ENCODE data around the gene NBL1. TPM values are rescaled to one million over a fixed set of nuclear protein-coding genes. Genes with fewer than 3 reads are reported as not detected.

The NBL1 gene
- total RNA-seq, 1 donor from 2014 or later: 7.8 TPM

- H3K9me3 Mint-ChIP-seq: no peaks in the 10 kb centered on the region
- no peak overlapping the region for H3K27ac Mint-ChIP-seq (ENCODE audit: unreplicated experiment)
- no peak overlapping the region for H3K4me3 Mint-ChIP-seq
- peaks cover 94% of the 10 kb centered on the region for H3K27me3 Mint-ChIP-seq (ENCODE audit: low read depth)
- H3K36me3 Mint-ChIP-seq (ENCODE audit: low read depth): no peaks in the 10 kb centered on the region
- TF ChIP-seq, protein P1, sequence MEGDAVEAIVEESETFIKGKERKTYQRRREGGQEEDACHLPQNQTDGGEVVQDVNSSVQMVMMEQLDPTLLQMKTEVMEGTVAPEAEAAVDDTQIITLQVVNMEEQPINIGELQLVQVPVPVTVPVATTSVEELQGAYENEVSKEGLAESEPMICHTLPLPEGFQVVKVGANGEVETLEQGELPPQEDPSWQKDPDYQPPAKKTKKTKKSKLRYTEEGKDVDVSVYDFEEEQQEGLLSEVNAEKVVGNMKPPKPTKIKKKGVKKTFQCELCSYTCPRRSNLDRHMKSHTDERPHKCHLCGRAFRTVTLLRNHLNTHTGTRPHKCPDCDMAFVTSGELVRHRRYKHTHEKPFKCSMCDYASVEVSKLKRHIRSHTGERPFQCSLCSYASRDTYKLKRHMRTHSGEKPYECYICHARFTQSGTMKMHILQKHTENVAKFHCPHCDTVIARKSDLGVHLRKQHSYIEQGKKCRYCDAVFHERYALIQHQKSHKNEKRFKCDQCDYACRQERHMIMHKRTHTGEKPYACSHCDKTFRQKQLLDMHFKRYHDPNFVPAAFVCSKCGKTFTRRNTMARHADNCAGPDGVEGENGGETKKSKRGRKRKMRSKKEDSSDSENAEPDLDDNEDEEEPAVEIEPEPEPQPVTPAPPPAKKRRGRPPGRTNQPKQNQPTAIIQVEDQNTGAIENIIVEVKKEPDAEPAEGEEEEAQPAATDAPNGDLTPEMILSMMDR (conservative IDR thresholded peaks at IDR 0.05): no peak
- no peaks in the 10 kb centered on the region for H3K4me1 Mint-ChIP-seq
- no peak for DNase-seq (ENCODE audit: low read depth, low spot score)
Measured at GRCh38 chr1:19665186-19665495, 21.0 kb downstream of the NBL1 start.

DNA sequence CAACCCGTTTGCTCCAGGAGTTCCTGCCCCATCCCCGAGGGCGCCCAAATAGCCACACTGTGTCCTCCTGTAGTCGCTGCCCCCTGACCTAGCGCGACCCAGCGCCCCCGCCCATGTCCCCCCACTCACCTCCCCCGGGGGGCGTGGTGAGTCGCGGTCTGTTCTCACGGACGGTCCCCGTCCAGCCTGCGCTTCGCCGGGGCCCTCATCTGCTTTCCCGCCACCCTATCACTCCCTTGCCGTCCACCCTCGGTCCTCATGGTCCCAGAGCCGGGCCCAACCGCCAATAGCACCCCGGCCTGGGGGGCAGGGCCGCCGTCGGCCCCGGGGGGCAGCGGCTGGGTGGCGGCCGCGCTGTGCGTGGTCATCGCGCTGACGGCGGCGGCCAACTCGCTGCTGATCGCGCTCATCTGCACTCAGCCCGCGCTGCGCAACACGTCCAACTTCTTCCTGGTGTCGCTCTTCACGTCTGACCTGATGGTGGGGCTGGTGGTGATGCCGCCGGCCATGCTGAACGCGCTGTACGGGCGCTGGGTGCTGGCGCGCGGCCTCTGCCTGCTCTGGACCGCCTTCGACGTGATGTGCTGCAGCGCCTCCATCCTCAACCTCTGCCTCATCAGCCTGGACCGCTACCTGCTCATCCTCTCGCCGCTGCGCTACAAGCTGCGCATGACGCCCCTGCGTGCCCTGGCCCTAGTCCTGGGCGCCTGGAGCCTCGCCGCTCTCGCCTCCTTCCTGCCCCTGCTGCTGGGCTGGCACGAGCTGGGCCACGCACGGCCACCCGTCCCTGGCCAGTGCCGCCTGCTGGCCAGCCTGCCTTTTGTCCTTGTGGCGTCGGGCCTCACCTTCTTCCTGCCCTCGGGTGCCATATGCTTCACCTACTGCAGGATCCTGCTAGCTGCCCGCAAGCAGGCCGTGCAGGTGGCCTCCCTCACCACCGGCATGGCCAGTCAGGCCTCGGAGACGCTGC lies 21.7 kb downstream of the NBL1 start:
- DNase-seq (ENCODE audit: low read depth, low spot score): no peak
- Mint-ChIP-seq H3K9me3 (no peaks in the 10 kb centered on the region), H3K4me1 (no peaks in the 10 kb centered on the region), H3K4me3 (peak overlapping the region; percentile 47), H3K36me3 (ENCODE audit: low read depth) (no peaks in the 10 kb centered on the region), H3K27ac (ENCODE audit: unreplicated experiment) (no peak overlapping the region), H3K27me3 (ENCODE audit: low read depth) (peaks cover 93% of the 10 kb centered on the region)
- TF ChIP-seq, protein P1 (conservative IDR thresholded peaks at IDR 0.05): no peak

DNA sequence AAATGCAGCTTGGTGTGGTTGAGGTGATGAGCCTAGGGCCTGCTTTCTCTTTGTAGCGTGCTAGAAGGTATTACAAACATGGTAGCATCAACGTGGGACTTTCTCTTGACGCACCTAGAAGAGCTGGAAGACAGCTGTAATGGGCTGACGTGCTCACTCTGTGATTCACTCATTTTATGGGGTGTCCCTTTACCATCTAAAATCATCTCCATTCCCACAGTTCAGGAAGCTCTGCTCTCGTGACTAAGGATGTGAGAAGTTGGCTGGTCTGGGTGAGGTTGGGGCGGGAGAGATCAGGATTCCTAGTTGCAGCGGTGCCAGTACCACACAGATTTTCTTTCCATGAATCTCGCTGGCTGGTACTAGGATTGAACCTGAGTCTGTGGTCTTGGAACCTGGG lies 24.8 kb downstream of the NBL1 start:
- no peak overlapping the region for H3K27ac Mint-ChIP-seq (ENCODE audit: unreplicated experiment)
- H3K27me3 Mint-ChIP-seq (ENCODE audit: low read depth): peaks cover 87% of the 10 kb centered on the region
- DNase-seq (ENCODE audit: low read depth, low spot score): no peak
- TF ChIP-seq, protein P1 (conservative IDR thresholded peaks at IDR 0.05): no peak
- no peaks in the 10 kb centered on the region for H3K9me3 Mint-ChIP-seq
- no peak overlapping the region for H3K4me3 Mint-ChIP-seq
- no peaks in the 10 kb centered on the region for H3K36me3 Mint-ChIP-seq (ENCODE audit: low read depth)
- H3K4me1 Mint-ChIP-seq: no peaks in the 10 kb centered on the region

GRCh38 chr1:19670787-19671186 lies 26.7 kb downstream of the NBL1 start:
- peaks cover 91% of the 10 kb centered on the region for H3K27me3 Mint-ChIP-seq (ENCODE audit: low read depth)
- H3K36me3 Mint-ChIP-seq (ENCODE audit: low read depth): no peaks in the 10 kb centered on the region
- DNase-seq (ENCODE audit: low read depth, low spot score): no peak
- no peaks in the 10 kb centered on the region for H3K9me3 Mint-ChIP-seq
- H3K4me3 Mint-ChIP-seq: no peak overlapping the region
- TF ChIP-seq, protein P1 (conservative IDR thresholded peaks at IDR 0.05): no peak
- no peaks in the 10 kb centered on the region for H3K4me1 Mint-ChIP-seq
- H3K27ac Mint-ChIP-seq (ENCODE audit: unreplicated experiment): no peak overlapping the region

- TF ChIP-seq, protein P1 (conservative IDR thresholded peaks at IDR 0.05): no peak
- H3K36me3 Mint-ChIP-seq (ENCODE audit: low read depth): no peaks in the 10 kb centered on the region
- no peak overlapping the region for H3K4me3 Mint-ChIP-seq
- no peaks in the 10 kb centered on the region for H3K9me3 Mint-ChIP-seq
- no peak overlapping the region for H3K27ac Mint-ChIP-seq (ENCODE audit: unreplicated experiment)
- peaks cover 91% of the 10 kb centered on the region for H3K27me3 Mint-ChIP-seq (ENCODE audit: low read depth)
- no peak for DNase-seq (ENCODE audit: low read depth, low spot score)
- no peaks in the 10 kb centered on the region for H3K4me1 Mint-ChIP-seq
Measured at GRCh38 chr1:19672237-19672636, 28.1 kb downstream of the NBL1 start.
